Progenitor cell of endocrine pancreas (in vitro differentiated cells): ENCODE data around the gene SH2D1B. TPM values are rescaled to one million over a fixed set of nuclear protein-coding genes. Genes with fewer than 3 reads are reported as not detected.

Experiments used
- DNase-seq: peaks from one replicate; pipeline ENCODE4 v3.0.0; 2021; ENCODE audit warnings: low spot score; ENCODE audit not compliant: unreplicated experiment
- H3K27ac Mint-ChIP-seq: 2 replicates; pipeline ENCODE4 v1.8.0; 2021; ENCODE audit warnings: mild to moderate bottlenecking, moderate library complexity, mixed read lengths
- H3K27me3 Mint-ChIP-seq: 2 replicates; pipeline ENCODE4 v1.8.0; 2021; ENCODE audit warnings: mixed read lengths
- H3K36me3 Mint-ChIP-seq: 2 replicates; pipeline ENCODE4 v1.8.0; 2022; ENCODE audit warnings: mixed read lengths; ENCODE audit not compliant: insufficient read depth
- H3K4me1 Mint-ChIP-seq: 2 replicates; pipeline ENCODE4 v1.8.0; 2021; ENCODE audit warnings: low read depth, mixed read lengths
- H3K4me3 Mint-ChIP-seq: 2 replicates; pipeline ENCODE4 v1.8.0; 2021; ENCODE audit warnings: low read depth, mild to moderate bottlenecking, moderate library complexity, mixed read lengths
- H3K9me3 Mint-ChIP-seq: 2 replicates; pipeline ENCODE4 v1.8.0; 2021; ENCODE audit warnings: low read depth, mixed read lengths
- CTCF ChIP-seq: fragments of 200-600 bp; sonication (generic); IDR thresholded peaks from one replicate; pipeline ENCODE4 v1.5.0; 2021; ENCODE audit warnings: antibody characterized with exemption, mild to moderate bottlenecking; ENCODE audit not compliant: unreplicated experiment
- total RNA-seq: library from RNA; stranded (reverse); gene quantifications from 2 replicates; pipeline ENCODE4 v1.2.1, GENCODE V29; 2021

The SH2D1B gene
- total RNA-seq, 1 donor from 2014 or later, result not detected

GRCh38 chr1:162373072-162373427, 38.9 kb downstream of the SH2D1B start:
- Mint-ChIP-seq H3K4me1 (peaks cover 6% of the 10 kb centered on the region), H3K9me3 (no peaks in the 10 kb centered on the region), H3K4me3 (no peak overlapping the region), H3K27ac (no peak overlapping the region), H3K27me3 (no peaks in the 10 kb centered on the region), H3K36me3 (no peaks in the 10 kb centered on the region)
- TF ChIP-seq CTCF, result no peak
- DNase-seq, result no peak

GRCh38 chr1:162372159-162373071, 39.5 kb downstream of the SH2D1B start:
- no peak for DNase-seq
- H3K27me3 Mint-ChIP-seq, result no peaks in the 10 kb centered on the region
- H3K4me3 Mint-ChIP-seq, result no peak overlapping the region
- no peak for TF ChIP-seq CTCF
- peaks cover 6% of the 10 kb centered on the region for H3K4me1 Mint-ChIP-seq
- H3K9me3 Mint-ChIP-seq, result no peaks in the 10 kb centered on the region
- H3K36me3 Mint-ChIP-seq, result no peaks in the 10 kb centered on the region
- H3K27ac Mint-ChIP-seq, result no peak overlapping the region

GRCh38 chr1:162371611-162372010, 40.3 kb downstream of the SH2D1B start:
- peaks cover 3% of the 10 kb centered on the region for H3K4me1 Mint-ChIP-seq
- no peaks in the 10 kb centered on the region for H3K36me3 Mint-ChIP-seq
- no peak overlapping the region for H3K4me3 Mint-ChIP-seq
- DNase-seq, result no peak
- no peaks in the 10 kb centered on the region for H3K9me3 Mint-ChIP-seq
- H3K27me3 Mint-ChIP-seq, result no peaks in the 10 kb centered on the region
- TF ChIP-seq CTCF, result no peak
- H3K27ac Mint-ChIP-seq, result no peak overlapping the region

- H3K27ac Mint-ChIP-seq, result no peak overlapping the region
- H3K27me3 Mint-ChIP-seq, result no peaks in the 10 kb centered on the region
- H3K9me3 Mint-ChIP-seq, result no peaks in the 10 kb centered on the region
- H3K36me3 Mint-ChIP-seq, result no peaks in the 10 kb centered on the region
- H3K4me1 Mint-ChIP-seq, result no peaks in the 10 kb centered on the region
- no peak overlapping the region for H3K4me3 Mint-ChIP-seq
- no peak for TF ChIP-seq CTCF
- DNase-seq, result no peak
Measured at GRCh38 chr1:162370721-162371120, 41.2 kb downstream of the SH2D1B start.

- Mint-ChIP-seq H3K9me3 (no peaks in the 10 kb centered on the region), H3K27me3 (no peaks in the 10 kb centered on the region), H3K27ac (no peak overlapping the region), H3K4me1 (no peaks in the 10 kb centered on the region), H3K36me3 (no peaks in the 10 kb centered on the region), H3K4me3 (no peak overlapping the region)
- no peak for TF ChIP-seq CTCF
- no peak for DNase-seq
Measured at GRCh38 chr1:162370161-162370560, 41.8 kb downstream of the SH2D1B start.
